Activated CD8-positive, alpha-beta memory T cell treated with anti-CD3 and anti-CD28 coated beads, Interleukin-2, amount 10 ng/mL, durations not matched to agents 7 days and 5 days (primary cell): Measurements from ENCODE around the gene HEXD. TPM values are rescaled to one million over a fixed set of nuclear protein-coding genes. Genes with fewer than 3 reads are reported as not detected.

Experiments
- ATAC-seq: fragments of 150-1000 bp; cut with Tn5 transposase; one replicate; pipeline ENCODE4 v1.10.0; 2021; ENCODE audit warnings: moderate library complexity
- CTCF ChIA-PET: fragments of 350-600 bp; sonication (Branson Sonifier 250); formaldehyde crosslinking; loops from one replicate; lab custom pipeline; 2021; ENCODE audit warnings: antibody characterized with exemption; lab: Charles Lee
- DNase-seq: peaks from one replicate; pipeline ENCODE4 v3.0.0-alpha.2; 2020
- H3K27ac Mint-ChIP-seq: one replicate; pipeline ENCODE4 v1.8.0; 2021; ENCODE audit warnings: mild to moderate bottlenecking, mixed read lengths
- H3K27me3 Mint-ChIP-seq: one replicate; pipeline ENCODE4 v1.8.0; 2021; ENCODE audit warnings: mixed read lengths
- H3K36me3 Mint-ChIP-seq: one replicate; pipeline ENCODE4 v1.8.0; 2021; ENCODE audit warnings: mild to moderate bottlenecking, mixed read lengths
- H3K4me1 Mint-ChIP-seq: one replicate; pipeline ENCODE4 v1.8.0; 2021; ENCODE audit warnings: mixed read lengths
- H3K4me3 Mint-ChIP-seq: one replicate; pipeline ENCODE4 v1.8.0; 2021; ENCODE audit warnings: mild to moderate bottlenecking, moderate library complexity, mixed read lengths
- H3K9me3 Mint-ChIP-seq: one replicate; pipeline ENCODE4 v1.8.0; 2022; ENCODE audit warnings: low read depth, mixed read lengths
- total RNA-seq, 2 experiments: library from RNA; stranded (reverse); gene quantifications; one replicate each; pipeline ENCODE4 v1.2.3, GENCODE V29; 2021

HEXD gene
- total RNA-seq, 2 experiments from 2014 or later: 50.5 to 72.5 TPM

- H3K27me3 Mint-ChIP-seq: no peaks in the 10 kb centered on the region
- H3K36me3 Mint-ChIP-seq: peaks cover 10% of the 10 kb centered on the region
- H3K9me3 Mint-ChIP-seq: no peaks in the 10 kb centered on the region
- H3K27ac Mint-ChIP-seq: no peak overlapping the region
- ATAC-seq: no peak
- H3K4me1 Mint-ChIP-seq: peaks cover 14% of the 10 kb centered on the region
- no peak for DNase-seq
- CTCF ChIA-PET: interaction anchor here (0.8 to 1.7 kb wide), 3 partner anchors 11 to 14 kb away, joined by 3 to 7 read pairs (median 4); no protein-coding TSS in a partner anchor
- H3K4me3 Mint-ChIP-seq: no peak overlapping the region
Measured at GRCh38 chr17:82438401-82439193, 20.4 kb downstream of the HEXD start.

GRCh38 chr17:82439194-82439828, 21.2 kb downstream of the HEXD start:
- ATAC-seq (no peak), DNase-seq (no peak)
- Mint-ChIP-seq H3K9me3 (no peaks in the 10 kb centered on the region), H3K4me3 (no peak overlapping the region), H3K27me3 (no peaks in the 10 kb centered on the region), H3K36me3 (peaks cover 12% of the 10 kb centered on the region), H3K4me1 (peaks cover 10% of the 10 kb centered on the region), H3K27ac (no peak overlapping the region)
- CTCF ChIA-PET: interaction anchor here (1.4 to 1.7 kb wide), 2 partner anchors 12 to 15 kb away, joined by 3 to 7 read pairs; no protein-coding TSS in a partner anchor

GRCh38 chr17:82439829-82440365, 21.8 kb downstream of the HEXD start:
- H3K27ac Mint-ChIP-seq: no peak overlapping the region
- ATAC-seq (no peak), DNase-seq (no peak)
- H3K9me3 Mint-ChIP-seq: no peaks in the 10 kb centered on the region
- peaks cover 12% of the 10 kb centered on the region for H3K36me3 Mint-ChIP-seq
- CTCF ChIA-PET: no interaction called here
- H3K27me3 Mint-ChIP-seq: no peaks in the 10 kb centered on the region
- H3K4me3 Mint-ChIP-seq: no peak overlapping the region
- peaks cover 6% of the 10 kb centered on the region for H3K4me1 Mint-ChIP-seq

GRCh38 chr17:82440469-82440981, 22.4 kb downstream of the HEXD start:
- Mint-ChIP-seq H3K36me3 (peaks cover 12% of the 10 kb centered on the region), H3K4me1 (peaks cover 1% of the 10 kb centered on the region), H3K27me3 (no peaks in the 10 kb centered on the region), H3K27ac (peak overlapping the region; percentile 24), H3K9me3 (no peaks in the 10 kb centered on the region), H3K4me3 (no peak overlapping the region)
- CTCF ChIA-PET: no interaction called here
- ATAC-seq: no peak
- DNase-seq: no peak

- ATAC-seq: no peak
- Mint-ChIP-seq H3K27me3 (no peaks in the 10 kb centered on the region), H3K36me3 (peaks cover 14% of the 10 kb centered on the region), H3K27ac (no peak overlapping the region), H3K9me3 (no peaks in the 10 kb centered on the region), H3K4me3 (no peak overlapping the region), H3K4me1 (peaks cover 5% of the 10 kb centered on the region)
- DNase-seq: no peak
- CTCF ChIA-PET: no interaction called here
Measured at GRCh38 chr17:82440991-82441627, 23.0 kb downstream of the HEXD start.

- no peak for ATAC-seq
- H3K4me3 Mint-ChIP-seq: no peak overlapping the region
Measured at GRCh38 chr17:82441691-82442487, 23.7 kb downstream of the HEXD start.

GRCh38 chr17:82442643-82443464, 24.7 kb downstream of the HEXD start:
- Mint-ChIP-seq H3K4me3 (no peak overlapping the region), H3K4me1 (peaks cover 20% of the 10 kb centered on the region), H3K27me3 (no peaks in the 10 kb centered on the region), H3K9me3 (no peaks in the 10 kb centered on the region), H3K27ac (no peak overlapping the region), H3K36me3 (peaks cover 28% of the 10 kb centered on the region)
- CTCF ChIA-PET: interaction anchor here (1.1 kb wide), 1 partner anchor 18 kb away, joined by 3 read pairs; no protein-coding TSS in a partner anchor
- ATAC-seq (no peak), DNase-seq (no peak)

More at GRCh38 chr17:82441691-82442487, 23.7 kb downstream of the HEXD start:
- H3K9me3 Mint-ChIP-seq: no peaks in the 10 kb centered on the region
- CTCF ChIA-PET: no interaction called here
- H3K4me1 Mint-ChIP-seq: peaks cover 13% of the 10 kb centered on the region
- H3K27me3 Mint-ChIP-seq: no peaks in the 10 kb centered on the region
- peaks cover 21% of the 10 kb centered on the region for H3K36me3 Mint-ChIP-seq
- DNase-seq: no peak
- H3K27ac Mint-ChIP-seq: no peak overlapping the region

GRCh38 chr17:82443465-82444283, 25.5 kb downstream of the HEXD start:
- CTCF ChIA-PET: interaction anchor here (1.1 kb wide), 1 partner anchor 19 kb away, joined by 3 read pairs; no protein-coding TSS in a partner anchor

GRCh38 chr17:82444284-82444893, 26.2 kb downstream of the HEXD start:
- H3K36me3 Mint-ChIP-seq: peaks cover 35% of the 10 kb centered on the region
- H3K27ac Mint-ChIP-seq: no peak overlapping the region
- ATAC-seq (no peak), DNase-seq (no peak)
- CTCF ChIA-PET: no interaction called here
- H3K9me3 Mint-ChIP-seq: no peaks in the 10 kb centered on the region
- no peak overlapping the region for H3K4me3 Mint-ChIP-seq
- H3K27me3 Mint-ChIP-seq: no peaks in the 10 kb centered on the region
- peaks cover 26% of the 10 kb centered on the region for H3K4me1 Mint-ChIP-seq

More at GRCh38 chr17:82443465-82444283, 25.5 kb downstream of the HEXD start:
- Mint-ChIP-seq H3K4me1 (peaks cover 22% of the 10 kb centered on the region), H3K27ac (no peak overlapping the region), H3K9me3 (no peaks in the 10 kb centered on the region), H3K4me3 (no peak overlapping the region), H3K27me3 (no peaks in the 10 kb centered on the region), H3K36me3 (peaks cover 29% of the 10 kb centered on the region)
- ATAC-seq (no peak), DNase-seq (no peak)

- H3K9me3 Mint-ChIP-seq: no peaks in the 10 kb centered on the region
- no peak overlapping the region for H3K27ac Mint-ChIP-seq
- no peaks in the 10 kb centered on the region for H3K27me3 Mint-ChIP-seq
- peaks cover 41% of the 10 kb centered on the region for H3K36me3 Mint-ChIP-seq
- CTCF ChIA-PET: interaction anchor here (1.9 kb wide), 1 partner anchor 109 kb away, joined by 6 read pairs; no protein-coding TSS in a partner anchor
- DNase-seq (no peak), ATAC-seq (no peak)
- peaks cover 26% of the 10 kb centered on the region for H3K4me1 Mint-ChIP-seq
- no peak overlapping the region for H3K4me3 Mint-ChIP-seq
Measured at GRCh38 chr17:82444941-82445521, 26.9 kb downstream of the HEXD start.
